HUDEP-2 (cell line): Measurements from ENCODE around the gene KLHL33.
A peak's percentile ranks its signal among the peaks of the same experiment; 100 is the strongest.
"Not testable (repeated sequence)": the region's sequence is repeated elsewhere in the genome, so short reads cannot be mapped to it uniquely, and the experiment has no call there.

Experiments used
- DNase-seq, 76 experiments: peaks; one replicate each; lab custom pipeline; 2025; ENCODE audit not compliant: unreplicated experiment in 76 of 76; lab: John Stamatoyannopoulos, UW

Gene KLHL33

GRCh38 chr14:20454516-20455354 is 18.8 kb upstream of the KLHL33 start, which contains the start of the genes APEX1 and OSGEP:
APEX1 (plus strand) TSS chr14:20455226; CDS start chr14:20455646, 420 bp downstream.
OSGEP (minus strand) TSS chr14:20454812; CDS start chr14:20454683, 129 bp downstream.
- peak; percentile 84 to 99 (median 96) for DNase-seq

GRCh38 chr14:20452831-20453230 is 16.9 kb upstream of the KLHL33 start:
- not testable (repeated sequence) for DNase-seq

- no peak for DNase-seq
Measured at GRCh38 chr14:20446889-20447288, 10.9 kb upstream of the KLHL33 start.

- not testable (repeated sequence) for DNase-seq
Measured at GRCh38 chr14:20443650-20444049, 7.7 kb upstream of the KLHL33 start.

GRCh38 chr14:20441461-20441860 is 5.5 kb upstream of the KLHL33 start:
- DNase-seq: no peak

GRCh38 chr14:20440882-20441281 is 4.9 kb upstream of the KLHL33 start:
- no peak for DNase-seq

- no peak for DNase-seq
Measured at GRCh38 chr14:20440465-20440864, 4.5 kb upstream of the KLHL33 start.

GRCh38 chr14:20438664-20439063 is 2.7 kb upstream of the KLHL33 start:
- no peak for DNase-seq

GRCh38 chr14:20436363-20436755 is 393 bp upstream of the KLHL33 start:
- DNase-seq: no peak

- DNase-seq: no peak
Measured at GRCh38 chr14:20434701-20435581, 1.0 kb downstream of the KLHL33 start.

- DNase-seq: no peak
Measured at GRCh38 chr14:20429801-20430669, 5.9 kb downstream of the KLHL33 start.

- peak in 1 of 76 experiments; percentile 2 for DNase-seq
Measured at GRCh38 chr14:20428802-20429201, 7.2 kb downstream of the KLHL33 start.

GRCh38 chr14:20428010-20428365 is 8.0 kb downstream of the KLHL33 start:
- DNase-seq: no peak

GRCh38 chr14:20427231-20428009 is 8.5 kb downstream of the KLHL33 start:
- DNase-seq: no peak

GRCh38 chr14:20424851-20425250 is 11.1 kb downstream of the KLHL33 start:
- no peak for DNase-seq

GRCh38 chr14:20422886-20423285 is 13.1 kb downstream of the KLHL33 start:
- DNase-seq: no peak

GRCh38 chr14:20421267-20421666 is 14.7 kb downstream of the KLHL33 start:
- no peak for DNase-seq

GRCh38 chr14:20419419-20419818 is 16.5 kb downstream of the KLHL33 start:
- DNase-seq: no peak

- no peak for DNase-seq
Measured at GRCh38 chr14:20418501-20418909, 17.5 kb downstream of the KLHL33 start.
